Mesenchymal stem cell (in vitro differentiated cells and primary cell): ENCODE results near the gene WAPL.

Source experiments
- DNase-seq: peaks from one replicate; pipeline ENCODE4 v3.0.0-alpha.2; 2013
- H2AFZ ChIP-seq: one replicate; pipeline ENCODE4 v1.6.1; 2013; ENCODE audit warnings: low read depth, mild to moderate bottlenecking, control low read depth, inconsistent platforms, low read length, moderate library complexity
- H2AK5ac ChIP-seq: 2 replicates; pipeline ENCODE4 v1.6.1; 2013; ENCODE audit warnings: low read length, moderate library complexity, mild to moderate bottlenecking, inconsistent platforms; ENCODE audit not compliant: severe bottlenecking
- H2BK120ac ChIP-seq: one replicate; pipeline ENCODE4 v1.6.1; 2013; ENCODE audit warnings: low read depth, mild to moderate bottlenecking, inconsistent platforms, low read length, moderate library complexity
- H2BK12ac ChIP-seq, 2 experiments: one replicate each; pipeline ENCODE4 v1.6.1; 2013; ENCODE audit warnings: inconsistent platforms in 2 of 2, low read length in 2 of 2, mild to moderate bottlenecking in 2 of 2, moderate library complexity in 2 of 2, control low read depth in 1 of 2
- H2BK15ac ChIP-seq: one replicate; pipeline ENCODE4 v1.6.1; 2013; ENCODE audit warnings: mild to moderate bottlenecking, low read depth, inconsistent platforms; ENCODE audit not compliant: poor library complexity, severe bottlenecking
- H2BK5ac ChIP-seq: 2 replicates; pipeline ENCODE4 v1.6.1; 2013; ENCODE audit warnings: low read depth, mild to moderate bottlenecking, low read length, control low read depth, inconsistent platforms; ENCODE audit not compliant: poor library complexity, severe bottlenecking
- H3K14ac ChIP-seq, 2 experiments: one replicate each; pipeline ENCODE4 v1.6.1; 2013; ENCODE audit warnings: inconsistent platforms in 2 of 2, low read length in 2 of 2, control low read depth in 1 of 2, mild to moderate bottlenecking in 1 of 2, moderate library complexity in 1 of 2
- H3K18ac ChIP-seq, 2 experiments: one replicate each; pipeline ENCODE4 v1.6.1; 2013; ENCODE audit warnings: inconsistent platforms in 2 of 2, low read length in 2 of 2, control low read depth in 1 of 2, low read depth in 1 of 2, mild to moderate bottlenecking in 1 of 2
- H3K23ac ChIP-seq, 2 experiments: one replicate each; pipeline ENCODE4 v1.6.1; 2013; ENCODE audit warnings: inconsistent platforms in 2 of 2, low read length in 2 of 2, mild to moderate bottlenecking in 2 of 2, moderate library complexity in 2 of 2, control low read depth in 1 of 2
- H3K27ac ChIP-seq: 2 replicates; pipeline ENCODE4 v1.5.1; 2013; ENCODE audit warnings: mild to moderate bottlenecking, moderate library complexity, low read length, control low read depth, inconsistent platforms; ENCODE audit not compliant: poor library complexity, severe bottlenecking
- H3K27me3 ChIP-seq, 2 experiments: 2 replicates each; pipeline versions ENCODE4 v1.6.1 to v1.7.0; 2013; ENCODE audit warnings: low read length in 2 of 2, mild to moderate bottlenecking in 2 of 2, moderate library complexity in 2 of 2, control low read depth in 1 of 2, inconsistent platforms in 1 of 2; ENCODE audit not compliant: control insufficient read depth in 1 of 2, insufficient read depth in 1 of 2
- H3K36me3 ChIP-seq, 2 experiments: 2 replicates each; pipeline versions ENCODE4 v1.6.1 to v1.7.0; 2013; ENCODE audit warnings: low read length in 2 of 2, control low read depth in 1 of 2, inconsistent platforms in 1 of 2, low read depth in 1 of 2, mild to moderate bottlenecking in 1 of 2; ENCODE audit not compliant: insufficient read depth in 2 of 2, control insufficient read depth in 1 of 2
- H3K4ac ChIP-seq, 2 experiments: one replicate each; pipeline ENCODE4 v1.6.1; 2013; ENCODE audit warnings: inconsistent platforms in 2 of 2, low read length in 2 of 2, mild to moderate bottlenecking in 2 of 2, moderate library complexity in 2 of 2, control low read depth in 1 of 2, low read depth in 1 of 2
- H3K4me1 ChIP-seq: 2 replicates; pipeline ENCODE4 v1.6.1; 2013; ENCODE audit warnings: low read depth, low read length, control low read depth; ENCODE audit not compliant: control insufficient read depth, insufficient read depth
- H3K4me2 ChIP-seq: 2 replicates; pipeline ENCODE4 v1.6.1; 2013; ENCODE audit warnings: low read length, mild to moderate bottlenecking, inconsistent platforms; ENCODE audit not compliant: poor library complexity, severe bottlenecking
- H3K4me3 ChIP-seq, 2 experiments: 2 replicates each; pipeline versions ENCODE4 v1.5.1 to v1.7.0; 2013; ENCODE audit warnings: low read length in 2 of 2, mild to moderate bottlenecking in 2 of 2, control low read depth in 1 of 2, low read depth in 1 of 2; ENCODE audit not compliant: insufficient read depth in 1 of 2
- H3K79me1 ChIP-seq: replicated peaks from 2 replicates; pipeline ENCODE4 v1.6.1; 2013; ENCODE audit warnings: mild to moderate bottlenecking, control low read depth, low read length, inconsistent platforms; ENCODE audit not compliant: poor library complexity, severe bottlenecking
- H3K9ac ChIP-seq: 2 replicates; pipeline ENCODE4 v1.7.0; 2013; ENCODE audit warnings: mild to moderate bottlenecking, low read length, moderate library complexity
- H3K9me3 ChIP-seq: 2 replicates; pipeline ENCODE4 v1.7.0; 2013; ENCODE audit warnings: mild to moderate bottlenecking, low read length; ENCODE audit not compliant: control insufficient read depth
- H4K8ac ChIP-seq: one replicate; pipeline ENCODE4 v1.6.1; 2013; ENCODE audit warnings: inconsistent platforms, mild to moderate bottlenecking, low read length, moderate library complexity
- H4K91ac ChIP-seq: one replicate; pipeline ENCODE4 v1.6.1; 2013; ENCODE audit warnings: mild to moderate bottlenecking, low read length, inconsistent platforms
- WGBS: methylation state at CpG from one replicate; pipeline ENCODE4 v1.1.7; 2013; ENCODE audit warnings: mixed read lengths; 5-methylcytosine and 5-hydroxymethylcytosine counted together

Gene WAPL

GRCh38 chr10:86509145-86509544 lies 12.4 kb downstream of the WAPL start:
- H3K4ac ChIP-seq, result no peak overlapping the region
- H3K23ac ChIP-seq, result no peak overlapping the region
- H3K4me2 ChIP-seq, result no peak overlapping the region
- WGBS, result 96% methylated on average over 3 of the region's 3 CpGs
- no peaks in the 10 kb centered on the region for H3K9me3 ChIP-seq
- peak overlapping the region; percentile 34 for H4K91ac ChIP-seq
- H3K4me3 ChIP-seq, result no peak overlapping the region
- no peaks in the 10 kb centered on the region for H3K27me3 ChIP-seq
- no peak overlapping the region for H3K9ac ChIP-seq
- H2BK120ac ChIP-seq, result no peak overlapping the region
- H2BK12ac ChIP-seq, result no peak overlapping the region
- DNase-seq, result no peak
- peaks cover 4% of the 10 kb centered on the region for H3K79me1 ChIP-seq
- peaks cover 4% of the 10 kb centered on the region for H3K4me1 ChIP-seq
- H2BK5ac ChIP-seq, result no peak overlapping the region
- no peak overlapping the region for H2AK5ac ChIP-seq
- H3K18ac ChIP-seq, result no peak overlapping the region
- no peak overlapping the region for H2AFZ ChIP-seq
- peaks cover 4 to 45% of the 10 kb centered on the region in 2 experiments for H3K36me3 ChIP-seq
- no peak overlapping the region for H4K8ac ChIP-seq
- H3K14ac ChIP-seq, result no peak overlapping the region
- no peak overlapping the region for H2BK15ac ChIP-seq
- no peak overlapping the region for H3K27ac ChIP-seq

GRCh38 chr10:86508217-86508616 lies 13.4 kb downstream of the WAPL start:
- no peaks in the 10 kb centered on the region for H3K9me3 ChIP-seq
- no peak overlapping the region for H3K14ac ChIP-seq
- peaks cover 6% of the 10 kb centered on the region for H3K79me1 ChIP-seq
- DNase-seq, result no peak
- no peaks in the 10 kb centered on the region for H3K27me3 ChIP-seq
- H4K8ac ChIP-seq, result no peak overlapping the region
- H2BK12ac ChIP-seq, result no peak overlapping the region
- 98% methylated on average over 6 of the region's 6 CpGs for WGBS
- no peak overlapping the region for H3K23ac ChIP-seq
- no peak overlapping the region for H2AK5ac ChIP-seq
- no peak overlapping the region for H3K18ac ChIP-seq
- H3K4me1 ChIP-seq, result peaks cover 4% of the 10 kb centered on the region
- H3K9ac ChIP-seq, result no peak overlapping the region
- H2BK5ac ChIP-seq, result no peak overlapping the region
- H2BK15ac ChIP-seq, result no peak overlapping the region
- peaks cover 7 to 39% of the 10 kb centered on the region in 2 experiments for H3K36me3 ChIP-seq
- no peak overlapping the region for H3K27ac ChIP-seq
- no peak overlapping the region for H2BK120ac ChIP-seq
- no peak overlapping the region for H3K4me2 ChIP-seq
- no peak overlapping the region for H4K91ac ChIP-seq
- H2AFZ ChIP-seq, result no peak overlapping the region
- H3K4ac ChIP-seq, result no peak overlapping the region
- H3K4me3 ChIP-seq, result no peak overlapping the region

GRCh38 chr10:86506499-86506898 lies 15.1 kb downstream of the WAPL start:
- no peaks in the 10 kb centered on the region for H3K9me3 ChIP-seq
- no peak overlapping the region for H2BK120ac ChIP-seq
- H3K4me2 ChIP-seq, result no peak overlapping the region
- no peak overlapping the region for H2BK15ac ChIP-seq
- no peak overlapping the region for H3K4me3 ChIP-seq
- no peak overlapping the region for H3K27ac ChIP-seq
- H3K14ac ChIP-seq, result no peak overlapping the region
- no peak overlapping the region for H3K18ac ChIP-seq
- WGBS, result 75% methylated on average over 4 of the region's 4 CpGs
- H2BK5ac ChIP-seq, result no peak overlapping the region
- DNase-seq, result no peak
- no peak overlapping the region for H3K9ac ChIP-seq
- H3K36me3 ChIP-seq, result peaks cover 15 to 38% of the 10 kb centered on the region in 2 experiments
- H4K91ac ChIP-seq, result no peak overlapping the region
- no peak overlapping the region for H3K23ac ChIP-seq
- no peak overlapping the region for H2AFZ ChIP-seq
- no peak overlapping the region for H2AK5ac ChIP-seq
- peaks cover 7% of the 10 kb centered on the region for H3K4me1 ChIP-seq
- no peak overlapping the region for H4K8ac ChIP-seq
- H3K79me1 ChIP-seq, result peaks cover 8% of the 10 kb centered on the region
- H3K27me3 ChIP-seq, result no peaks in the 10 kb centered on the region
- no peak overlapping the region for H2BK12ac ChIP-seq
- H3K4ac ChIP-seq, result no peak overlapping the region

- Histone ChIP-seq H3K79me1 (peaks cover 8% of the 10 kb centered on the region), H2BK15ac (no peak overlapping the region), H3K4ac (no peak overlapping the region), H3K4me1 (peaks cover 7% of the 10 kb centered on the region), H3K18ac (peak overlapping the region in 1 of 2 experiments; percentile 33), H3K27ac (no peak overlapping the region), H3K36me3 (peaks cover 16 to 38% of the 10 kb centered on the region in 2 experiments), H2AFZ (no peak overlapping the region), H2AK5ac (no peak overlapping the region), H3K14ac (no peak overlapping the region), H2BK12ac (no peak overlapping the region), H3K9ac (no peak overlapping the region), H4K91ac (no peak overlapping the region), H3K4me2 (no peak overlapping the region), H4K8ac (no peak overlapping the region), H3K4me3 (no peak overlapping the region), H2BK120ac (no peak overlapping the region), H3K9me3 (no peaks in the 10 kb centered on the region), H3K27me3 (no peaks in the 10 kb centered on the region), H2BK5ac (no peak overlapping the region), H3K23ac (no peak overlapping the region)
- DNase-seq, result no peak
- WGBS, result 100% methylated on average over 1 of the region's 2 CpGs
These were observed 15.5 kb downstream of the WAPL start for GRCh38 chr10:86506062-86506461.
